Right atrium auricular region (tissue), 2 donors: ENCODE results near the gene APEH. TPM values are rescaled to one million over a fixed set of nuclear protein-coding genes. Genes with fewer than 3 reads are reported as not detected.
"Not testable (repeated sequence)": the region's sequence is repeated elsewhere in the genome, so short reads cannot be mapped to it uniquely, and the experiment has no call there.

ENCODE experiments used
- DNase-seq: peaks from one replicate; pipeline ENCODE4 v3.0.0-alpha.2; 2019; ENCODE audit warnings: low spot score
- H3K27ac ChIP-seq, 2 donors: fragments of 200-600 bp; sonication (generic); 1 replicate in 1 of 2; 2 replicates in 1 of 2; pipeline ENCODE4 v1.5.1; 2016 to 2019
- H3K27me3 ChIP-seq, 2 donors: fragments of 200-600 bp; sonication (generic); one replicate each; pipeline versions ENCODE4 v1.5.1 to v1.6.0; 2017 to 2019
- H3K36me3 ChIP-seq: fragments of 200-600 bp; sonication (generic); one replicate; pipeline ENCODE4 v1.5.1; 2016
- H3K4me1 ChIP-seq, 2 donors: fragments of 200-600 bp; sonication (generic); one replicate each; pipeline versions ENCODE4 v1.5.1 to v1.6.0; 2017 to 2019
- H3K4me3 ChIP-seq, 2 donors: fragments of 200-600 bp; sonication (generic); 1 replicate in 1 of 2; 2 replicates in 1 of 2; pipeline ENCODE4 v1.5.1; 2017 to 2019; ENCODE audit warnings: mild to moderate bottlenecking in 1 of 2, moderate library complexity in 1 of 2
- H3K9me3 ChIP-seq, 2 donors: fragments of 200-600 bp; sonication (generic); one replicate each; pipeline ENCODE4 v1.5.1; 2019
- CTCF ChIP-seq, 2 donors: fragments of 200-600 bp; sonication (generic); IDR thresholded peaks; one replicate each; pipeline ENCODE4 v1.5.1; 2019; ENCODE audit warnings: antibody characterized with exemption in 2 of 2
- total RNA-seq, 2 donors: library from RNA; depleted of rRNA; stranded (reverse); fragments of >200 nt; gene quantifications; one replicate each; pipeline ENCODE4 v1.1.0, GENCODE V29; 2016

Gene APEH
- total RNA-seq, 2 donors from 2014 or later: 61.1 to 67.5 TPM

GRCh38 chr3:49686769-49687423 is 12.7 kb downstream of the APEH start:
- peak; percentile 61 for DNase-seq
- H3K36me3 ChIP-seq: peaks cover 20% of the 10 kb centered on the region
- H3K9me3 ChIP-seq, H3K27me3 ChIP-seq: not testable (repeated sequence)
- peak overlapping the region; percentile 29 to 42 for H3K4me3 ChIP-seq
- peaks cover 0 to 44% of the 10 kb centered on the region in 2 donors for H3K4me1 ChIP-seq
- peak overlapping the region; percentile 10 to 21 for H3K27ac ChIP-seq

GRCh38 chr3:49687424-49687795 is 13.3 kb downstream of the APEH start:
- H3K27me3 ChIP-seq, H3K9me3 ChIP-seq, H3K4me3 ChIP-seq, DNase-seq: not testable (repeated sequence)
- H3K4me1 ChIP-seq: peaks cover 0 to 44% of the 10 kb centered on the region in 2 donors
- H3K36me3 ChIP-seq: peaks cover 14% of the 10 kb centered on the region
- peak overlapping the region in 1 of 2 donors; percentile 10 for H3K27ac ChIP-seq

- not testable (repeated sequence) for H3K36me3 ChIP-seq, DNase-seq, H3K27me3 ChIP-seq, H3K9me3 ChIP-seq
- Histone ChIP-seq H3K27ac (peak overlapping the region; percentile 71 to 88), H3K4me3 (peak overlapping the region; percentile 82 to 97), H3K4me1 (peaks cover 0 to 44% of the 10 kb centered on the region in 2 donors)
Measured at GRCh38 chr3:49688338-49689045, 14.3 kb downstream of the APEH start.

- H3K9me3 ChIP-seq: no peaks in the 10 kb centered on the region
- H3K27ac ChIP-seq: peak within 1 kb of the TSS; percentile 71 to 88
- peak in 1 of 2 donors; percentile 57 for TF ChIP-seq CTCF (IDR thresholded peaks at IDR 0.05)
- no peaks in the 10 kb centered on the region for H3K27me3 ChIP-seq
- peaks cover 0 to 44% of the 10 kb centered on the region in 2 donors for H3K4me1 ChIP-seq
- DNase-seq: peak; percentile 86
- peak within 1 kb of the TSS; percentile 82 to 97 for H3K4me3 ChIP-seq
- no peaks in the 10 kb centered on the region for H3K36me3 ChIP-seq
Measured at GRCh38 chr3:49689046-49689907, 15.1 kb downstream of the APEH start, which contains the start of the genes MST1 and RNF123. MST1 (minus strand) TSS chr3:49689474; CDS start chr3:49688691, 783 bp downstream. RNF123 (plus strand) TSS chr3:49689557; CDS start chr3:49691166, 1,609 bp downstream.

- peak overlapping the region; percentile 71 to 88 for H3K27ac ChIP-seq
- H3K4me3 ChIP-seq: peak overlapping the region; percentile 82 to 97
- H3K36me3 ChIP-seq, H3K27me3 ChIP-seq, DNase-seq, H3K9me3 ChIP-seq: not testable (repeated sequence)
- peaks cover 0 to 44% of the 10 kb centered on the region in 2 donors for H3K4me1 ChIP-seq
Measured at GRCh38 chr3:49689908-49690624, 15.9 kb downstream of the APEH start.

GRCh38 chr3:49690856-49691255 is 16.7 kb downstream of the APEH start:
- H3K4me1 ChIP-seq: peaks cover 0 to 44% of the 10 kb centered on the region in 2 donors
- not testable (repeated sequence) for H3K27ac ChIP-seq

GRCh38 chr3:49691481-49691880 is 17.3 kb downstream of the APEH start:
- H3K4me3 ChIP-seq, H3K27ac ChIP-seq, DNase-seq: not testable (repeated sequence)

More at GRCh38 chr3:49690856-49691255, 16.7 kb downstream of the APEH start:
- H3K9me3 ChIP-seq, H3K4me3 ChIP-seq, H3K27me3 ChIP-seq, H3K36me3 ChIP-seq, DNase-seq: not testable (repeated sequence)

GRCh38 chr3:49694409-49695070 is 20.4 kb downstream of the APEH start:
- Histone ChIP-seq H3K4me1 (peaks cover 0 to 30% of the 10 kb centered on the region in 2 donors), H3K36me3 (peaks cover 10% of the 10 kb centered on the region)
- H3K27me3 ChIP-seq, DNase-seq, H3K9me3 ChIP-seq, H3K27ac ChIP-seq, H3K4me3 ChIP-seq: not testable (repeated sequence)

More at GRCh38 chr3:49691481-49691880, 17.3 kb downstream of the APEH start:
- not testable (repeated sequence) for H3K9me3 ChIP-seq, H3K27me3 ChIP-seq, H3K36me3 ChIP-seq
- H3K4me1 ChIP-seq: peaks cover 0 to 38% of the 10 kb centered on the region in 2 donors

- H3K9me3 ChIP-seq, DNase-seq, H3K4me3 ChIP-seq, H3K27me3 ChIP-seq: not testable (repeated sequence)
- H3K36me3 ChIP-seq: peaks cover 10% of the 10 kb centered on the region
- H3K27ac ChIP-seq: peak overlapping the region in 1 of 2 donors; percentile 35
- peaks cover 0 to 28% of the 10 kb centered on the region in 2 donors for H3K4me1 ChIP-seq
Measured at GRCh38 chr3:49695350-49696015, 21.3 kb downstream of the APEH start.
